ENCODE measurements around the gene KIFAP3. TPM values are rescaled to one million over a fixed set of nuclear protein-coding genes. Genes with fewer than 3 reads are reported as not detected.

The KIFAP3 gene
- total and polyA plus RNA-seq, 2 donors (not counting 1 experiment from before 2014, with no cell fraction given), result 3.7 to 14.9 TPM

DNA sequence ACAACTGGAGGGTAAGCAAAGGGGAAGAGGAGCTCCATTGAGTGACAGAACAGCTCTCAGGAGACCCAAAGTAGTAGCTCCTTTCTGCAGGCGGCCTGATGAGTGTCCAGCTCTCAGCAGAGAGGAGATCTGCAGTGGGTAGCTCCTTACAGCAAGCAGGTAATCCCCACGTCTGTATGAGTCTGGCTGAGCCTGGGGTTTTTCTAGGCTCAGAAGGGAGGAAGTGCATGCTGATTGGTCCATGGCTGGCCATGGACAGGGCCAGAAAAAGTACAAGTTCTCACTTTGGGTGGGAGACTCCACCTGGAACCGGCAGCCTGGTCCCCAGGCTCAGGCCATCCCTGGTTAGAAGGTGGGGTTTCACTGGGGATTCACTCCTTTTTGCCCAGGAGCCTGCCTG is 129.9 kb downstream of the KIFAP3 start:
- WGBS (ENCODE audit: insufficient coverage), result 100% methylated on average over 2 of the region's 3 CpGs
- TF ChIP-seq, protein P1, sequence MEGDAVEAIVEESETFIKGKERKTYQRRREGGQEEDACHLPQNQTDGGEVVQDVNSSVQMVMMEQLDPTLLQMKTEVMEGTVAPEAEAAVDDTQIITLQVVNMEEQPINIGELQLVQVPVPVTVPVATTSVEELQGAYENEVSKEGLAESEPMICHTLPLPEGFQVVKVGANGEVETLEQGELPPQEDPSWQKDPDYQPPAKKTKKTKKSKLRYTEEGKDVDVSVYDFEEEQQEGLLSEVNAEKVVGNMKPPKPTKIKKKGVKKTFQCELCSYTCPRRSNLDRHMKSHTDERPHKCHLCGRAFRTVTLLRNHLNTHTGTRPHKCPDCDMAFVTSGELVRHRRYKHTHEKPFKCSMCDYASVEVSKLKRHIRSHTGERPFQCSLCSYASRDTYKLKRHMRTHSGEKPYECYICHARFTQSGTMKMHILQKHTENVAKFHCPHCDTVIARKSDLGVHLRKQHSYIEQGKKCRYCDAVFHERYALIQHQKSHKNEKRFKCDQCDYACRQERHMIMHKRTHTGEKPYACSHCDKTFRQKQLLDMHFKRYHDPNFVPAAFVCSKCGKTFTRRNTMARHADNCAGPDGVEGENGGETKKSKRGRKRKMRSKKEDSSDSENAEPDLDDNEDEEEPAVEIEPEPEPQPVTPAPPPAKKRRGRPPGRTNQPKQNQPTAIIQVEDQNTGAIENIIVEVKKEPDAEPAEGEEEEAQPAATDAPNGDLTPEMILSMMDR (IDR thresholded peaks at IDR 0.05), result no peak
- TF ChIP-seq EZH2 (IDR thresholded peaks at IDR 0.05; ENCODE audit: borderline replicate concordance, insufficient read depth, low read depth, low read length, poor library complexity, severe bottlenecking), result no peak
- H3K4me1 ChIP-seq (ENCODE audit: control insufficient read depth in 2 of 2, insufficient read depth in 2 of 2, low read length in 2 of 2), result no peaks in the 10 kb centered on the region
- CTCF ChIA-PET, result interaction anchor here (1.6 to 1.9 kb wide), 2 partner anchors 9 to 16 kb away, joined by 3 to 6 read pairs; no protein-coding TSS in a partner anchor
- no peaks in the 10 kb centered on the region for H3K4me1 Mint-ChIP-seq
- H3K9ac ChIP-seq (ENCODE audit: low read length), result no peak overlapping the region
- intact Hi-C loops (cut with micrococcal nuclease), result no loop called here
- H3K4me3 Mint-ChIP-seq, result no peak overlapping the region
- H3K9me3 Mint-ChIP-seq (ENCODE audit: insufficient read depth), result no peaks in the 10 kb centered on the region
- no peak overlapping the region for H3K27ac ChIP-seq (ENCODE audit: low read length in 2 of 2)
- no peak overlapping the region for H3K4me3 ChIP-seq (ENCODE audit: control extremely low read depth in 1 of 5, extremely low read depth in 1 of 5, insufficient read depth in 1 of 5, low read depth in 2 of 5, low read length in 4 of 5)
- no peak overlapping the region for H3K27ac Mint-ChIP-seq
- POLR2A ChIA-PET, result no interaction called here
- no peaks in the 10 kb centered on the region for H3K27me3 Mint-ChIP-seq
- H4K20me1 ChIP-seq (ENCODE audit: control insufficient read depth, insufficient read depth, low read length, poor library complexity, severe bottlenecking), result no peaks in the 10 kb centered on the region
- H3K9me3 ChIP-seq (ENCODE audit: control extremely low read depth in 1 of 3, control insufficient read depth in 2 of 3, insufficient read depth in 1 of 3, low read length in 2 of 3), result no peaks in the 10 kb centered on the region
- no peak overlapping the region for H2AFZ ChIP-seq (ENCODE audit: insufficient read depth, low read depth, low read length, poor library complexity, severe bottlenecking)
- ATAC-seq (ENCODE audit: low read depth) (no peak), DNase-seq (no peak)
- no peaks in the 10 kb centered on the region for H3K27me3 ChIP-seq (replicated peaks in 1 of 4; ENCODE audit: control extremely low read depth in 1 of 4, control insufficient read depth in 3 of 4, insufficient read depth in 4 of 4, low read length in 3 of 4)
- no peaks in the 10 kb centered on the region for H3K79me2 ChIP-seq (ENCODE audit: control insufficient read depth, insufficient read depth, low read length)
- no peaks in the 10 kb centered on the region for H3K36me3 ChIP-seq (replicated peaks in 1 of 2; ENCODE audit: control extremely low read depth in 1 of 2, control insufficient read depth in 1 of 2, extremely low read depth in 1 of 2, insufficient read depth in 2 of 2, low read length in 1 of 2)
- H3K4me2 ChIP-seq (replicated peaks; ENCODE audit: low read depth, low read length, poor library complexity, severe bottlenecking), result no peak overlapping the region

DNA sequence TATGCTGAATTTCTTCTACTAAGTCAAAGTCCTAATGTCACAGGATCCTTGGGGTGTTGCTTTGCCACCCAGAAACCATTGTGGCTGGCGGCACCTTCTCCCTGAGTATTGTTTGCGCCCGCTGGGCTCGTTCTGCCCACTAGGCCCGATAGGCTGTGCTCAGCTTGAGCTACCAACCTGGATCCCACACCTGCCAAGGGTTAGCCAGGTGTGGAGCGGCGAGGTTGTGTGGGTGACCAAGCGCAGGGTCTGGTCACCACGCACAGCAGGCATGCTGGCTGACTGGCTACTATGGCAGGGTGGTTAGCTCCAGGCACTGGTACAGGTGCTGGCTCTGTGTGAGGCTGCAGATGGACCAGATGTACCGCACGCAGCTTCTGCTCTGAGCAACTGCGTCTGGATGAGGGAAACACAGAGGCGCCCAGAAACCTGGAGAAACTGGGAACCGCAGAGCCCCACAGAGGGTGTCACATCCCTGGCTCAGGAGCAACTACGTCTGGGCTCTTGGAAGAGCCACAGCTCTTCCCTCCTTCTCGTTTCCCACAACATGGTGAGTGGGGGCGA is 130.4 kb downstream of the KIFAP3 start:
- H3K4me1 Mint-ChIP-seq, result no peaks in the 10 kb centered on the region

More for the DNA sequence above, 130.4 kb downstream of the KIFAP3 start:
- Histone ChIP-seq H3K36me3 (replicated peaks in 1 of 2; ENCODE audit: control extremely low read depth in 1 of 2, control insufficient read depth in 1 of 2, extremely low read depth in 1 of 2, insufficient read depth in 2 of 2, low read length in 1 of 2) (no peaks in the 10 kb centered on the region), H3K4me3 (ENCODE audit: control extremely low read depth in 1 of 5, extremely low read depth in 1 of 5, insufficient read depth in 1 of 5, low read depth in 2 of 5, low read length in 4 of 5) (no peak overlapping the region), H3K4me1 (ENCODE audit: control insufficient read depth in 2 of 2, insufficient read depth in 2 of 2, low read length in 2 of 2) (no peaks in the 10 kb centered on the region), H3K27ac (ENCODE audit: low read length in 2 of 2) (no peak overlapping the region), H3K9me3 (ENCODE audit: control extremely low read depth in 1 of 3, control insufficient read depth in 2 of 3, insufficient read depth in 1 of 3, low read length in 2 of 3) (no peaks in the 10 kb centered on the region), H2AFZ (ENCODE audit: insufficient read depth, low read depth, low read length, poor library complexity, severe bottlenecking) (no peak overlapping the region), H3K9ac (ENCODE audit: low read length) (no peak overlapping the region), H4K20me1 (ENCODE audit: control insufficient read depth, insufficient read depth, low read length, poor library complexity, severe bottlenecking) (no peaks in the 10 kb centered on the region), H3K4me2 (replicated peaks; ENCODE audit: low read depth, low read length, poor library complexity, severe bottlenecking) (no peak overlapping the region), H3K27me3 (replicated peaks in 1 of 4; ENCODE audit: control extremely low read depth in 1 of 4, control insufficient read depth in 3 of 4, insufficient read depth in 4 of 4, low read length in 3 of 4) (no peaks in the 10 kb centered on the region), H3K79me2 (ENCODE audit: control insufficient read depth, insufficient read depth, low read length) (no peaks in the 10 kb centered on the region)
- DNase-seq, result no peak
- 95% methylated on average over 14 of the region's 17 CpGs for WGBS (ENCODE audit: insufficient coverage)
- CTCF ChIA-PET, result interaction anchor here (1.6 to 1.9 kb wide), 2 partner anchors 9 to 15 kb away, joined by 3 to 6 read pairs; no protein-coding TSS in a partner anchor
- intact Hi-C loops (cut with micrococcal nuclease), result no loop called here
- no peaks in the 10 kb centered on the region for H3K9me3 Mint-ChIP-seq (ENCODE audit: insufficient read depth)
- no peaks in the 10 kb centered on the region for H3K27me3 Mint-ChIP-seq
- no peak for ATAC-seq (ENCODE audit: low read depth)
- H3K4me3 Mint-ChIP-seq, result no peak overlapping the region
- no peak overlapping the region for H3K27ac Mint-ChIP-seq
- POLR2A ChIA-PET, result no interaction called here
- TF ChIP-seq, protein P1 (IDR thresholded peaks at IDR 0.05), result no peak
- no peak for TF ChIP-seq EZH2 (IDR thresholded peaks at IDR 0.05; ENCODE audit: borderline replicate concordance, insufficient read depth, low read depth, low read length, poor library complexity, severe bottlenecking)
